ENCODE measurements around the gene PCDH18. TPM values are rescaled to one million over a fixed set of nuclear protein-coding genes. Genes with fewer than 3 reads are reported as not detected.

PCDH18 gene
- polyA plus RNA-seq, 1 donor (not counting 4 experiments of a cell fraction or from before 2014, with no cell fraction given) = 0.08 TPM

- no peak overlapping the region for H3K4me2 ChIP-seq (ENCODE audit: control insufficient read depth, extremely low read depth, insufficient read depth, low read depth, low read length)
- DNase-seq (ENCODE audit: low read depth, low spot score) (no peak), FAIRE-seq (no peak)
- H3K9ac ChIP-seq (ENCODE audit: control insufficient read depth, extremely low read depth, insufficient read depth, low read length) = no peak overlapping the region
- H3K27ac ChIP-seq (ENCODE audit: control insufficient read depth, insufficient read depth, low read length) = no peak overlapping the region
- H2AFZ ChIP-seq (ENCODE audit: control insufficient read depth, low read length) = no peak overlapping the region
- TF ChIP-seq EZH2 (IDR thresholded peaks at IDR 0.05; ENCODE audit: low read length) (no peak), CTCF (optimal IDR thresholded peaks at IDR 0.05 in 1 of 3, IDR thresholded peaks at IDR 0.05 in 1 of 3, conservative IDR thresholded peaks at IDR 0.05 in 1 of 3; ENCODE audit: extremely low read depth in 1 of 3, insufficient read depth in 2 of 3, low read length in 3 of 3) (no peak)
- H3K79me2 ChIP-seq (ENCODE audit: control insufficient read depth, insufficient read depth, low read length) = no peaks in the 10 kb centered on the region
- H3K9me1 ChIP-seq (ENCODE audit: control insufficient read depth, extremely low read depth, insufficient read depth, low read length) = no peaks in the 10 kb centered on the region
- H3K36me3 ChIP-seq (ENCODE audit: control insufficient read depth in 2 of 2, extremely low read depth in 1 of 2, insufficient read depth in 2 of 2, low read length in 2 of 2) = no peaks in the 10 kb centered on the region
- no peaks in the 10 kb centered on the region for H3K4me1 ChIP-seq (ENCODE audit: control insufficient read depth, extremely low read depth, insufficient read depth, low read length)
- H3K9me3 ChIP-seq (ENCODE audit: control insufficient read depth, low read depth, low read length) = no peaks in the 10 kb centered on the region
- no peaks in the 10 kb centered on the region for H4K20me1 ChIP-seq (ENCODE audit: control insufficient read depth, extremely low read depth, insufficient read depth, low read length)
- H3K4me3 ChIP-seq (ENCODE audit: control insufficient read depth in 2 of 3, extremely low read depth in 1 of 3, insufficient read depth in 2 of 3, low read depth in 1 of 3, low read length in 3 of 3) = no peak overlapping the region
- dilution Hi-C loops (cut with MboI; ENCODE audit: extremely low pct_ligation_motif_present, low sequenced_read_pairs) = no loop called here
- no peaks in the 10 kb centered on the region for H3K27me3 ChIP-seq (ENCODE audit: control insufficient read depth, extremely low read depth, insufficient read depth, low read length)
Observed at GRCh38 chr4:137541181-137541580, 8.9 kb upstream of the PCDH18 start.

- Histone ChIP-seq H2AFZ (ENCODE audit: control insufficient read depth, low read length) (no peak overlapping the region), H3K4me3 (ENCODE audit: control insufficient read depth in 2 of 3, extremely low read depth in 1 of 3, insufficient read depth in 2 of 3, low read depth in 1 of 3, low read length in 3 of 3) (no peak overlapping the region), H3K4me2 (ENCODE audit: control insufficient read depth, extremely low read depth, insufficient read depth, low read depth, low read length) (no peak overlapping the region), H3K36me3 (ENCODE audit: control insufficient read depth in 2 of 2, extremely low read depth in 1 of 2, insufficient read depth in 2 of 2, low read length in 2 of 2) (no peaks in the 10 kb centered on the region), H4K20me1 (ENCODE audit: control insufficient read depth, extremely low read depth, insufficient read depth, low read length) (no peaks in the 10 kb centered on the region), H3K9me1 (ENCODE audit: control insufficient read depth, extremely low read depth, insufficient read depth, low read length) (no peaks in the 10 kb centered on the region), H3K4me1 (ENCODE audit: control insufficient read depth, extremely low read depth, insufficient read depth, low read length) (no peaks in the 10 kb centered on the region), H3K9ac (ENCODE audit: control insufficient read depth, extremely low read depth, insufficient read depth, low read length) (no peak overlapping the region), H3K27ac (ENCODE audit: control insufficient read depth, insufficient read depth, low read length) (no peak overlapping the region), H3K27me3 (ENCODE audit: control insufficient read depth, extremely low read depth, insufficient read depth, low read length) (no peaks in the 10 kb centered on the region), H3K79me2 (ENCODE audit: control insufficient read depth, insufficient read depth, low read length) (no peaks in the 10 kb centered on the region), H3K9me3 (ENCODE audit: control insufficient read depth, low read depth, low read length) (no peaks in the 10 kb centered on the region)
- dilution Hi-C loops (cut with MboI; ENCODE audit: extremely low pct_ligation_motif_present, low sequenced_read_pairs) = no loop called here
- DNase-seq (ENCODE audit: low read depth, low spot score) (no peak), FAIRE-seq (no peak)
- TF ChIP-seq CTCF (optimal IDR thresholded peaks at IDR 0.05 in 1 of 3, IDR thresholded peaks at IDR 0.05 in 1 of 3, conservative IDR thresholded peaks at IDR 0.05 in 1 of 3; ENCODE audit: extremely low read depth in 1 of 3, insufficient read depth in 2 of 3, low read length in 3 of 3) = no peak
- no peak for TF ChIP-seq EZH2 (IDR thresholded peaks at IDR 0.05; ENCODE audit: low read length)
Observed at GRCh38 chr4:137540356-137540755, 8.1 kb upstream of the PCDH18 start.

All from keratinocyte (primary cell).